ENCODE data around the gene KIAA0408.
A peak's percentile ranks its signal among the peaks of the same experiment; 100 is the strongest.

The KIAA0408 gene

GRCh38 chr6:127460465-127460864 is 1.3 kb upstream of the KIAA0408 start:
- Mint-ChIP-seq H3K4me3 (no peak overlapping the region), H3K9me3 (no peaks in the 10 kb centered on the region), H3K27me3 (ENCODE audit: low read depth, poor library complexity) (no peaks in the 10 kb centered on the region), H3K27ac (peak overlapping the region; percentile 48), H3K36me3 (ENCODE audit: low read depth) (no peaks in the 10 kb centered on the region), H3K4me1 (peaks cover 18% of the 10 kb centered on the region)
- DNase-seq: no peak
- TF ChIP-seq CTCF (IDR thresholded peaks at IDR 0.05): no peak

- TF ChIP-seq CTCF (IDR thresholded peaks at IDR 0.05): no peak
- Mint-ChIP-seq H3K4me1 (peaks cover 18% of the 10 kb centered on the region), H3K9me3 (no peaks in the 10 kb centered on the region), H3K27me3 (ENCODE audit: low read depth, poor library complexity) (no peaks in the 10 kb centered on the region), H3K36me3 (ENCODE audit: low read depth) (no peaks in the 10 kb centered on the region), H3K4me3 (peak overlapping the region; percentile 47), H3K27ac (peak overlapping the region; percentile 90)
- no peak for DNase-seq
These were observed 372 bp downstream of the KIAA0408 start for GRCh38 chr6:127458817-127459216.

- H3K4me1 Mint-ChIP-seq: peaks cover 18% of the 10 kb centered on the region
- no peak for TF ChIP-seq CTCF (IDR thresholded peaks at IDR 0.05)
- H3K9me3 Mint-ChIP-seq: no peaks in the 10 kb centered on the region
- no peak for DNase-seq
- no peaks in the 10 kb centered on the region for H3K36me3 Mint-ChIP-seq (ENCODE audit: low read depth)
- H3K4me3 Mint-ChIP-seq: no peak overlapping the region
- no peaks in the 10 kb centered on the region for H3K27me3 Mint-ChIP-seq (ENCODE audit: low read depth, poor library complexity)
- H3K27ac Mint-ChIP-seq: no peak overlapping the region
These were observed 967 bp downstream of the KIAA0408 start for GRCh38 chr6:127458222-127458621.

- H3K4me3 Mint-ChIP-seq: no peak overlapping the region
- H3K36me3 Mint-ChIP-seq (ENCODE audit: low read depth): no peaks in the 10 kb centered on the region
- DNase-seq: no peak
- H3K4me1 Mint-ChIP-seq: peaks cover 18% of the 10 kb centered on the region
- no peaks in the 10 kb centered on the region for H3K9me3 Mint-ChIP-seq
- no peaks in the 10 kb centered on the region for H3K27me3 Mint-ChIP-seq (ENCODE audit: low read depth, poor library complexity)
- H3K27ac Mint-ChIP-seq: no peak overlapping the region
- TF ChIP-seq CTCF (IDR thresholded peaks at IDR 0.05): no peak
These were observed 1.6 kb downstream of the KIAA0408 start for GRCh38 chr6:127457456-127458064.

- no peak for DNase-seq
- no peaks in the 10 kb centered on the region for H3K9me3 Mint-ChIP-seq
- peaks cover 18% of the 10 kb centered on the region for H3K4me1 Mint-ChIP-seq
- TF ChIP-seq CTCF (IDR thresholded peaks at IDR 0.05): no peak
- H3K36me3 Mint-ChIP-seq (ENCODE audit: low read depth): no peaks in the 10 kb centered on the region
- no peak overlapping the region for H3K4me3 Mint-ChIP-seq
- no peak overlapping the region for H3K27ac Mint-ChIP-seq
- no peaks in the 10 kb centered on the region for H3K27me3 Mint-ChIP-seq (ENCODE audit: low read depth, poor library complexity)
These were observed 2.7 kb downstream of the KIAA0408 start for GRCh38 chr6:127456465-127456864.

- H3K36me3 Mint-ChIP-seq (ENCODE audit: low read depth): peaks cover 6% of the 10 kb centered on the region
- H3K27me3 Mint-ChIP-seq (ENCODE audit: low read depth, poor library complexity): no peaks in the 10 kb centered on the region
- H3K4me3 Mint-ChIP-seq: no peak overlapping the region
- no peak for DNase-seq
- peaks cover 8% of the 10 kb centered on the region for H3K4me1 Mint-ChIP-seq
- no peak overlapping the region for H3K27ac Mint-ChIP-seq
- TF ChIP-seq CTCF (IDR thresholded peaks at IDR 0.05): no peak
- no peaks in the 10 kb centered on the region for H3K9me3 Mint-ChIP-seq
These were observed 5.2 kb downstream of the KIAA0408 start for GRCh38 chr6:127453845-127454619.

Data from nephron progenitor cell (in vitro differentiated cells).